Measurements from ENCODE around the gene CMTM3. TPM values are rescaled to one million over a fixed set of nuclear protein-coding genes. Genes with fewer than 3 reads are reported as not detected.
A peak's percentile ranks its signal among the peaks of the same experiment; 100 is the strongest.

CMTM3 gene
- total RNA-seq, 1 experiment from 2014 or later, result 19.7 TPM

DNA sequence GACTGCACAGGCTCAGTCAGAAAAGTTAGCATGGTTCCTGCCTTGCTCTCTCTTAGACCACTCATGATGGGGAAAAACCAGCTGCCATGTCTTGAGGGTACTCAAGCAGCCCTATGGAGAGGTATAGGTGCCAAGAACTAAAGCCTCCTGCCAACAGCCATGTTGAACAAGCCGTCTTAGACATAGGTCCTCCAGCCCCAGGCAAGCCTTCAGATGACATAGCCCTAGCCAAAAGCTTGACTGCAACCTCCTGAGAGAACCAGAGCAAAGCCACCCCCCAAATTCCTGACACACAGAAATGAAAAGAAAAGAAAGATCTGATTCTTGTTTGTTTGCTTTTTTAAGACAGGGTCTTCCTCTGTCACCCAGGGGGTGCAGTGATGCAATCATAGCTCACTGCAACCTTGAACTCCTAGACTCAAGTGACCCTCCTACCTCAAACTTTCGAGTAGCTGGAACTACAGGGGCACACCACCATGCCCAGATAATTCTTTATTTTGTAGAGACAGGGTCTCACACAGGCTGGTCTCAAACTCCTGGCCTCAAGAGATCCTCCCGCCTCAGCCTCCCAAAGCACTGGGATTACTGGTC, 36.3 kb downstream of the CMTM3 start:
- H3K36me3 ChIP-seq (ENCODE audit: insufficient read depth, low read length), result no peaks in the 10 kb centered on the region
- no peak overlapping the region for H3K9ac ChIP-seq (ENCODE audit: low read length)
- no peak overlapping the region for H2AFZ ChIP-seq (ENCODE audit: low read length)
- H3K27ac ChIP-seq (ENCODE audit: low read length), result no peak overlapping the region
- H3K79me2 ChIP-seq (ENCODE audit: low read length), result no peaks in the 10 kb centered on the region
- H3K9me3 ChIP-seq (ENCODE audit: low read length), result no peaks in the 10 kb centered on the region
- H3K27me3 ChIP-seq (ENCODE audit: low read length), result no peaks in the 10 kb centered on the region
- H3K4me2 ChIP-seq (ENCODE audit: low read depth, low read length, poor library complexity, severe bottlenecking), result no peak overlapping the region
- H3K4me1 ChIP-seq (ENCODE audit: low read length), result no peaks in the 10 kb centered on the region
- H3K4me3 ChIP-seq (ENCODE audit: low read length), result no peak overlapping the region
- no peak for DNase-seq
- no peaks in the 10 kb centered on the region for H3K9me2 ChIP-seq (replicated peaks; ENCODE audit: insufficient read depth, low read length)
- no peaks in the 10 kb centered on the region for H4K20me1 ChIP-seq (ENCODE audit: insufficient read depth, low read depth, low read length)

- H2AFZ ChIP-seq (ENCODE audit: low read length), result no peak overlapping the region
- no peak for DNase-seq
Observed at GRCh38 chr16:66641387-66641786, 36.9 kb downstream of the CMTM3 start.

DNA sequence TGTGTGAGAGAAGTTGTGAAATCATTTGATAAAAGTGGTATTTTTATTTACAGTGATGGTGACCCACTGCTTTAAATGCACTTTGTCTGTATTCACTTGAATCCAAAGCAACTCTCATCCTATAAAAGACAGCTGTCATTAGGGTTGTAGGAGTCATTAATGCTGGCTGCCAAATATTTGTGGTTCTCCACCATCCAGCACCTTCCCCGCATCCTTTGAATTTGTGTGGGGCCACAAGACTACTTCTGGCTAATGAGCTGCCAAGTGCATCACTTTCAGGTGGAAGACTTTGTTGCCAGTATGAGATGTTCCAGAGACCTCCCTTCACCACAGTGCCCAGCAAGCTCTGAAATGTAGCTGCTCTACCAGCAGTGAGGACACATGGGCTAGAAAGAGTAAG, 43.4 kb downstream of the CMTM3 start:
- Histone ChIP-seq H3K27ac (ENCODE audit: low read length) (no peak overlapping the region), H3K9ac (ENCODE audit: low read length) (no peak overlapping the region), H3K4me1 (ENCODE audit: low read length) (peaks cover 5% of the 10 kb centered on the region), H3K36me3 (ENCODE audit: insufficient read depth, low read length) (no peaks in the 10 kb centered on the region), H3K9me3 (ENCODE audit: low read length) (no peaks in the 10 kb centered on the region), H3K27me3 (ENCODE audit: low read length) (no peaks in the 10 kb centered on the region), H3K79me2 (ENCODE audit: low read length) (no peaks in the 10 kb centered on the region), H3K4me2 (ENCODE audit: low read depth, low read length, poor library complexity, severe bottlenecking) (no peak overlapping the region), H3K9me2 (replicated peaks; ENCODE audit: insufficient read depth, low read length) (no peaks in the 10 kb centered on the region), H4K20me1 (ENCODE audit: insufficient read depth, low read depth, low read length) (no peaks in the 10 kb centered on the region), H3K4me3 (ENCODE audit: low read length) (no peak overlapping the region), H2AFZ (ENCODE audit: low read length) (no peak overlapping the region)
- DNase-seq, result no peak

More at GRCh38 chr16:66641387-66641786, 36.9 kb downstream of the CMTM3 start:
- Histone ChIP-seq H3K4me3 (ENCODE audit: low read length) (no peak overlapping the region), H4K20me1 (ENCODE audit: insufficient read depth, low read depth, low read length) (no peaks in the 10 kb centered on the region), H3K79me2 (ENCODE audit: low read length) (no peaks in the 10 kb centered on the region), H3K4me1 (ENCODE audit: low read length) (no peaks in the 10 kb centered on the region), H3K9me3 (ENCODE audit: low read length) (no peaks in the 10 kb centered on the region), H3K9me2 (replicated peaks; ENCODE audit: insufficient read depth, low read length) (no peaks in the 10 kb centered on the region), H3K9ac (ENCODE audit: low read length) (no peak overlapping the region), H3K27ac (ENCODE audit: low read length) (no peak overlapping the region), H3K4me2 (ENCODE audit: low read depth, low read length, poor library complexity, severe bottlenecking) (no peak overlapping the region), H3K27me3 (ENCODE audit: low read length) (no peaks in the 10 kb centered on the region), H3K36me3 (ENCODE audit: insufficient read depth, low read length) (no peaks in the 10 kb centered on the region)

DNA sequence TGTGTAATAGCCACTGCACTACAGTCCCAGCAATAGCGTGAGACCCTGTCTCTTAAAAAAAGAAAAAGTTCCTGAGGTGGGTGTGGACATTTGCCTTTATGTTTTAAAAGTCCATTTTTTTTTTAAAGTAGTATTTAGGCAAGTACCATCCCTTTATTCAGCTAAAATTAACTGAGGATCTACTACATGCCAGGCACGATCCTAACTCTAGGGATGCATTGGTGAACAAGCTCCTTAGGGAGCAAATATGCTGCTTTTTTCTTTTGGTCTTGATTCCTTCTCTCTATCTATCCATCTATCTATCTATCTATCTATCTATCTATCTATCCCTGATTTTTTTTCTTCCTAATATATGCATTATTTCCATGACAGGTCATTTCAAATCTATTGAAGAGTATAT, 44.7 kb downstream of the CMTM3 start:
- Histone ChIP-seq H3K9me3 (ENCODE audit: low read length) (no peaks in the 10 kb centered on the region), H3K4me3 (ENCODE audit: low read length) (no peak overlapping the region), H3K36me3 (ENCODE audit: insufficient read depth, low read length) (no peaks in the 10 kb centered on the region), H3K27me3 (ENCODE audit: low read length) (no peaks in the 10 kb centered on the region), H3K27ac (ENCODE audit: low read length) (no peak overlapping the region), H3K9me2 (replicated peaks; ENCODE audit: insufficient read depth, low read length) (no peaks in the 10 kb centered on the region), H3K9ac (ENCODE audit: low read length) (no peak overlapping the region), H4K20me1 (ENCODE audit: insufficient read depth, low read depth, low read length) (no peaks in the 10 kb centered on the region), H3K4me1 (ENCODE audit: low read length) (peaks cover 5% of the 10 kb centered on the region), H3K4me2 (ENCODE audit: low read depth, low read length, poor library complexity, severe bottlenecking) (no peak overlapping the region), H3K79me2 (ENCODE audit: low read length) (no peaks in the 10 kb centered on the region), H2AFZ (ENCODE audit: low read length) (no peak overlapping the region)
- DNase-seq, result no peak

GRCh38 chr16:66649636-66650205, 45.2 kb downstream of the CMTM3 start:
- Histone ChIP-seq H3K79me2 (ENCODE audit: low read length) (no peaks in the 10 kb centered on the region), H3K4me3 (ENCODE audit: low read length) (no peak overlapping the region), H3K9me3 (ENCODE audit: low read length) (no peaks in the 10 kb centered on the region), H3K4me1 (ENCODE audit: low read length) (peaks cover 5% of the 10 kb centered on the region), H3K9ac (ENCODE audit: low read length) (no peak overlapping the region), H3K9me2 (replicated peaks; ENCODE audit: insufficient read depth, low read length) (no peaks in the 10 kb centered on the region), H3K4me2 (ENCODE audit: low read depth, low read length, poor library complexity, severe bottlenecking) (no peak overlapping the region), H4K20me1 (ENCODE audit: insufficient read depth, low read depth, low read length) (no peaks in the 10 kb centered on the region), H2AFZ (ENCODE audit: low read length) (no peak overlapping the region), H3K27ac (ENCODE audit: low read length) (no peak overlapping the region), H3K27me3 (ENCODE audit: low read length) (no peaks in the 10 kb centered on the region), H3K36me3 (ENCODE audit: insufficient read depth, low read length) (no peaks in the 10 kb centered on the region)
- DNase-seq, result no peak

DNA sequence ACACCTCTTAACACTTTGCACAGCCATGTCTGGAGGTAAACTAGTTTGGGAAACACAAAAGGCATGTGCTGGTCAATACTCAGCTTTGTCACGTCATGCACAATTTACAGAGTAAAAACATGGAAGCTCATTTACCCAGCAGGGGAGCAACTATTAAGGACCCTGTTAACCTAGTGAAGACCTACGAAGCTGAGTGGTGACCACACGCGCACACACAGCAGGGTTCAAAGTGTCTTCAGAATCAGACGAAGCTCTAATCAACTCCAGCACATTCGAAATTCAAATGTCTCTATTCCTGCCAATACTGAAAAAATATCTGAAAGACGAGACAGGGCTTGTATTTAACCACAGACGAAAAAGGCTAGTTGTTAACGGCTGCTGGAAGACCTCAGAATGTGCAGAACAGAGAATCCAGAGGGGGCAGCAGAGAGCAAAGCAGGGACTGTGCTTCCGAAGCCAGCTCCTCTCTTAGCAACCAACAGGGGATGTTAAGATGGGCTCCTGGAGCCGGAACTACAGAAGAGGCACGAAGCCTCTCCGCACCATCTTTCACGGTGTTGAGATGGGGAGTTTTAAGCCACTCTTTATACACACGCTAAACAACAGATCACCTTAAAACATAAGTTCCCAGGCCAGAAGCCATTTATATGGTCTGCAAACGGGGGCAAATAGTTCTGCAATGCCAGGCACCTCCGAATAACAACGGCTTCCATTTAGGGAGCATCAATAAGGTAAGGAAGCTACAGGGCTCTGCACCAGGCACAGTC, 46.4 kb downstream of the CMTM3 start:
- Histone ChIP-seq H2AFZ (ENCODE audit: low read length) (peak overlapping the region; percentile 44), H3K4me1 (ENCODE audit: low read length) (peaks cover 5% of the 10 kb centered on the region), H4K20me1 (ENCODE audit: insufficient read depth, low read depth, low read length) (no peaks in the 10 kb centered on the region), H3K9me3 (ENCODE audit: low read length) (no peaks in the 10 kb centered on the region), H3K27ac (ENCODE audit: low read length) (no peak overlapping the region), H3K9ac (ENCODE audit: low read length) (no peak overlapping the region), H3K36me3 (ENCODE audit: insufficient read depth, low read length) (no peaks in the 10 kb centered on the region), H3K79me2 (ENCODE audit: low read length) (no peaks in the 10 kb centered on the region), H3K4me3 (ENCODE audit: low read length) (no peak overlapping the region; the same call in 1 of the 2 replicates), H3K27me3 (ENCODE audit: low read length) (no peaks in the 10 kb centered on the region), H3K9me2 (replicated peaks; ENCODE audit: insufficient read depth, low read length) (no peaks in the 10 kb centered on the region), H3K4me2 (ENCODE audit: low read depth, low read length, poor library complexity, severe bottlenecking) (peak overlapping the region; percentile 40)
- peak; percentile 94 for DNase-seq

GRCh38 chr16:66651474-66651765, 46.9 kb downstream of the CMTM3 start:
- Histone ChIP-seq H3K4me1 (ENCODE audit: low read length) (peaks cover 5% of the 10 kb centered on the region), H3K27ac (ENCODE audit: low read length) (no peak overlapping the region), H2AFZ (ENCODE audit: low read length) (peak overlapping the region; percentile 44; the same call in 1 of the 2 replicates), H3K4me2 (ENCODE audit: low read depth, low read length, poor library complexity, severe bottlenecking) (peak overlapping the region; percentile 40), H3K9me3 (ENCODE audit: low read length) (no peaks in the 10 kb centered on the region), H3K27me3 (ENCODE audit: low read length) (no peaks in the 10 kb centered on the region), H3K79me2 (ENCODE audit: low read length) (no peaks in the 10 kb centered on the region), H3K4me3 (ENCODE audit: low read length) (no peak overlapping the region; the same call in 1 of the 2 replicates), H3K9ac (ENCODE audit: low read length) (no peak overlapping the region), H4K20me1 (ENCODE audit: insufficient read depth, low read depth, low read length) (no peaks in the 10 kb centered on the region), H3K9me2 (replicated peaks; ENCODE audit: insufficient read depth, low read length) (no peaks in the 10 kb centered on the region), H3K36me3 (ENCODE audit: insufficient read depth, low read length) (no peaks in the 10 kb centered on the region)
- DNase-seq, result no peak

DNA sequence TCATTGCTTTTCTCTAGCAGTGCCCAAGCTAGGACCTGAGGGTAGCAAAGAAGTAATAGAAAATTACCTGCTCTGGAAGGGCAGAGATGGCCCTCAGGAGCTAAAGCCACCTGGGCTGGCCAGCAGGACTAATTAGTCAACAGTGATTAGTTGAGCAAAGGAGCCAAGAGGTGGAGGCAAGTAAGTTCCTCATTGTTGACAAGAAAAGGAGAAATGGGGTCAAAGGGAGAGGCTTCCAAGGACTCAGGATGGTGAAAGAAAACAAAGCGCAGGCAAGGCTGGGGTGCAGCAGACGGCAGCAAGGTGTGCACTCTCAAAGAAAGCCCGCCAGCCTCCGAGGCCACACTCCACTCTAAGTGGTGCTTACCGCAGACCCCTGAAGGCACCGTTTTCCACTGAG, 47.5 kb downstream of the CMTM3 start:
- H2AFZ ChIP-seq (ENCODE audit: low read length), result no peak overlapping the region
- peaks cover 5% of the 10 kb centered on the region for H3K4me1 ChIP-seq (ENCODE audit: low read length)
- no peak overlapping the region for H3K4me3 ChIP-seq (ENCODE audit: low read length)
- H3K27me3 ChIP-seq (ENCODE audit: low read length), result no peaks in the 10 kb centered on the region
- DNase-seq, result no peak
- no peaks in the 10 kb centered on the region for H4K20me1 ChIP-seq (ENCODE audit: insufficient read depth, low read depth, low read length)
- H3K9me2 ChIP-seq (replicated peaks; ENCODE audit: insufficient read depth, low read length), result no peaks in the 10 kb centered on the region
- H3K9me3 ChIP-seq (ENCODE audit: low read length), result no peaks in the 10 kb centered on the region
- no peak overlapping the region for H3K9ac ChIP-seq (ENCODE audit: low read length)
- no peak overlapping the region for H3K4me2 ChIP-seq (ENCODE audit: low read depth, low read length, poor library complexity, severe bottlenecking)
- H3K79me2 ChIP-seq (ENCODE audit: low read length), result no peaks in the 10 kb centered on the region
- no peaks in the 10 kb centered on the region for H3K36me3 ChIP-seq (ENCODE audit: insufficient read depth, low read length)
- H3K27ac ChIP-seq (ENCODE audit: low read length), result no peak overlapping the region
